ENCODE results near the gene FGFR3.
A peak's percentile ranks its signal among the peaks of the same experiment; 100 is the strongest.

Gene FGFR3

DNA sequence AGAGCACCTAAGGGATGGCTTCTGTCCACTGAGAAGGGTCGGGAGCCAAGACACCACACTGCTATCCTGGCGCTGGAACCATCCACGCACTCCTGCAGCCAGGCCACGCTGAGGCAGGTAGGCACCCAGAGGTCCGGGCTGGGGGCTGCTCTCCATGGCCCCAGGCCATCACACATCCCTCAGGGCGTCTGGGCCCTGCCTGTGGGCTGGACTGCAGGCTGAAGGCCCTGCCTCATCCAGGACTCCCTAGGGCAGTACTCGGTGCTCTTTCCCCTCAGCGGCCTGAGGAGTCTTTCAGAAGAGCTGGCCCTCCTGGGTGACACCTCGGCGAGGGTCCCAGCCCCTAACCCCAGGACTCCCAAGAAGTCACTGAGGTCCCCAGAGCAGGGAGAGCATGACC, 17.7 kb downstream of the FGFR3 start:
- H3K4me1 ChIP-seq (ENCODE audit: low read depth, poor library complexity, severe bottlenecking) = no peaks in the 10 kb centered on the region
- no peak overlapping the region for H3K9ac ChIP-seq
- no peaks in the 10 kb centered on the region for H3K36me3 ChIP-seq (ENCODE audit: insufficient read depth)
- no peaks in the 10 kb centered on the region for H3K27me3 ChIP-seq (ENCODE audit: insufficient read depth, low read depth)
- H3K4me2 ChIP-seq = no peak overlapping the region
- no peak overlapping the region for H2AFZ ChIP-seq (ENCODE audit: low read depth)
- no peaks in the 10 kb centered on the region for H3K79me2 ChIP-seq (ENCODE audit: insufficient read depth, low read depth)
- TF ChIP-seq, protein P1, sequence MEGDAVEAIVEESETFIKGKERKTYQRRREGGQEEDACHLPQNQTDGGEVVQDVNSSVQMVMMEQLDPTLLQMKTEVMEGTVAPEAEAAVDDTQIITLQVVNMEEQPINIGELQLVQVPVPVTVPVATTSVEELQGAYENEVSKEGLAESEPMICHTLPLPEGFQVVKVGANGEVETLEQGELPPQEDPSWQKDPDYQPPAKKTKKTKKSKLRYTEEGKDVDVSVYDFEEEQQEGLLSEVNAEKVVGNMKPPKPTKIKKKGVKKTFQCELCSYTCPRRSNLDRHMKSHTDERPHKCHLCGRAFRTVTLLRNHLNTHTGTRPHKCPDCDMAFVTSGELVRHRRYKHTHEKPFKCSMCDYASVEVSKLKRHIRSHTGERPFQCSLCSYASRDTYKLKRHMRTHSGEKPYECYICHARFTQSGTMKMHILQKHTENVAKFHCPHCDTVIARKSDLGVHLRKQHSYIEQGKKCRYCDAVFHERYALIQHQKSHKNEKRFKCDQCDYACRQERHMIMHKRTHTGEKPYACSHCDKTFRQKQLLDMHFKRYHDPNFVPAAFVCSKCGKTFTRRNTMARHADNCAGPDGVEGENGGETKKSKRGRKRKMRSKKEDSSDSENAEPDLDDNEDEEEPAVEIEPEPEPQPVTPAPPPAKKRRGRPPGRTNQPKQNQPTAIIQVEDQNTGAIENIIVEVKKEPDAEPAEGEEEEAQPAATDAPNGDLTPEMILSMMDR (conservative IDR thresholded peaks at IDR 0.05; ENCODE audit: low read depth, low read length) = no peak
- peak overlapping the region; percentile 39 for H3K27ac ChIP-seq
- H4K20me1 ChIP-seq (ENCODE audit: insufficient read depth) = no peaks in the 10 kb centered on the region
- no peak overlapping the region for H3K4me3 ChIP-seq (IDR thresholded peaks at IDR 0.05; ENCODE audit: insufficient read depth, low read depth, low read length)

GRCh38 chr4:1812720-1813119, 19.6 kb downstream of the FGFR3 start:
- H4K20me1 ChIP-seq (ENCODE audit: insufficient read depth) = no peaks in the 10 kb centered on the region
- H3K4me1 ChIP-seq (ENCODE audit: low read depth, poor library complexity, severe bottlenecking) = no peaks in the 10 kb centered on the region
- H3K79me2 ChIP-seq (ENCODE audit: insufficient read depth, low read depth) = no peaks in the 10 kb centered on the region
- TF ChIP-seq, protein P1 (conservative IDR thresholded peaks at IDR 0.05; ENCODE audit: low read depth, low read length) = no peak
- no peak overlapping the region for H3K27ac ChIP-seq
- H3K27me3 ChIP-seq (ENCODE audit: insufficient read depth, low read depth) = no peaks in the 10 kb centered on the region
- H3K9ac ChIP-seq = no peak overlapping the region
- no peaks in the 10 kb centered on the region for H3K36me3 ChIP-seq (ENCODE audit: insufficient read depth)
- no peak overlapping the region for H3K4me2 ChIP-seq
- no peak overlapping the region for H3K4me3 ChIP-seq (IDR thresholded peaks at IDR 0.05; ENCODE audit: insufficient read depth, low read depth, low read length)
- H2AFZ ChIP-seq (ENCODE audit: low read depth) = no peak overlapping the region

DNA sequence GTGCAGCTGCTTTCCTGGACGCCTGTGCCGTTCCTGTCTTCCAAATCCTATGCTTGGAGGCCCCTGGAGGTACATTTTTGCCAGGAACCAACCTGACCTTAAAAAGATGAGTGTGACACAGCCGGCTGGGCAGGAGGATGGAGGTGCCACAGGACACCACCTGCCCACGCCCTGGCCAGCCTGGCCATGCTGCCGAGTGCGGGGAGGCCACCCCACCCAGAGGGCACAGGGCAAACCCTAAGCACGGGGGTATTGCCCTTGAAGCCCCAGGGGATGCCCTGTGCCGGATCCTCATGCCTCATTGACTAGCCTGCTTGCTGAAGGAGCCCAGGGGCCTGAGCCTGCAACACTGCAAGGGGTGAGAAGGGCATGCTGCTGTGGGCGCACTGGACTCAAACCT, 20.1 kb downstream of the FGFR3 start:
- H4K20me1 ChIP-seq (ENCODE audit: insufficient read depth) = no peaks in the 10 kb centered on the region
- no peak overlapping the region for H3K9ac ChIP-seq
- H3K4me2 ChIP-seq = no peak overlapping the region
- H3K36me3 ChIP-seq (ENCODE audit: insufficient read depth) = no peaks in the 10 kb centered on the region
- no peaks in the 10 kb centered on the region for H3K27me3 ChIP-seq (ENCODE audit: insufficient read depth, low read depth)
- no peak overlapping the region for H3K4me3 ChIP-seq (IDR thresholded peaks at IDR 0.05; ENCODE audit: insufficient read depth, low read depth, low read length)
- H3K27ac ChIP-seq = no peak overlapping the region
- H2AFZ ChIP-seq (ENCODE audit: low read depth) = no peak overlapping the region
- TF ChIP-seq, protein P1 (conservative IDR thresholded peaks at IDR 0.05; ENCODE audit: low read depth, low read length) = no peak
- H3K79me2 ChIP-seq (ENCODE audit: insufficient read depth, low read depth) = no peaks in the 10 kb centered on the region
- no peaks in the 10 kb centered on the region for H3K4me1 ChIP-seq (ENCODE audit: low read depth, poor library complexity, severe bottlenecking)

DNA sequence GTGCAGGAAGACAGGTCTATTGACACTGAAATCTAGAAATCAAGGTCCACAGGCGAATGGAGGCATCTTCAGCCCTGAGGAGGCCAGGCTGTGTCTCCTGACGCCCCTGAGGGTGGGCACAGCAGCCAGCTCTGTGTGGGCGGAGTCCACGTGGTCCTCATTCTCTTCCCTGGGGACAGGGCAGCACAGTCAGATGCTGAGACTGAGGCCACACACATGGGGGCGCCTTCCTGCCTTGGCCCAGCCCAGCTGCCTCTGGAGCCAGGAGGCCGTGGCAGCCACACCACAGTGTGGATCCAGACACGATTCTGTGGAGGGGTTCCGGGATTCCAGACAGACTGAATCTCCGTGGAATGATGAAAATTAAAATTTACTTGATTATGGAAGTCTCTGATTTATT, 20.8 kb downstream of the FGFR3 start:
- no peak overlapping the region for H2AFZ ChIP-seq (ENCODE audit: low read depth)
- no peaks in the 10 kb centered on the region for H3K79me2 ChIP-seq (ENCODE audit: insufficient read depth, low read depth)
- no peaks in the 10 kb centered on the region for H4K20me1 ChIP-seq (ENCODE audit: insufficient read depth)
- no peaks in the 10 kb centered on the region for H3K4me1 ChIP-seq (ENCODE audit: low read depth, poor library complexity, severe bottlenecking)
- no peak overlapping the region for H3K27ac ChIP-seq
- TF ChIP-seq, protein P1 (conservative IDR thresholded peaks at IDR 0.05; ENCODE audit: low read depth, low read length) = no peak
- no peak overlapping the region for H3K9ac ChIP-seq
- no peaks in the 10 kb centered on the region for H3K36me3 ChIP-seq (ENCODE audit: insufficient read depth)
- no peaks in the 10 kb centered on the region for H3K27me3 ChIP-seq (ENCODE audit: insufficient read depth, low read depth)
- H3K4me2 ChIP-seq = no peak overlapping the region
- no peak overlapping the region for H3K4me3 ChIP-seq (IDR thresholded peaks at IDR 0.05; ENCODE audit: insufficient read depth, low read depth, low read length)
